Smooth muscle cell (in vitro differentiated cells): ENCODE data around the gene STPG1. TPM values are rescaled to one million over a fixed set of nuclear protein-coding genes. Genes with fewer than 3 reads are reported as not detected.

Experiments used
- DNase-seq: peaks from one replicate; lab custom pipeline; 2025; ENCODE audit not compliant: unreplicated experiment; lab: John Stamatoyannopoulos, UW
- H2AFZ ChIP-seq: fragments of 200-600 bp; sonication (generic); 2 replicates; pipeline ENCODE4 v1.6.0; 2016; ENCODE audit warnings: antibody characterized with exemption, low read depth, mild to moderate bottlenecking
- H3F3A ChIP-seq: fragments of 200-600 bp; sonication (generic); 2 replicates; pipeline ENCODE4 v1.6.0; 2017; ENCODE audit warnings: antibody characterized with exemption, low read depth
- H3K27ac ChIP-seq: fragments of 200-600 bp; sonication (generic); 2 replicates; pipeline ENCODE4 v1.5.1; 2016; ENCODE audit warnings: low read depth, mild to moderate bottlenecking
- H3K27me3 ChIP-seq: fragments of 200-600 bp; sonication (generic); 2 replicates; pipeline ENCODE4 v1.6.1; 2016; ENCODE audit warnings: low read depth, mild to moderate bottlenecking
- H3K36me3 ChIP-seq: fragments of 200-600 bp; sonication (generic); 2 replicates; pipeline ENCODE4 v1.5.1; 2016; ENCODE audit warnings: low read depth
- H3K4me1 ChIP-seq: fragments of 200-600 bp; sonication (generic); 2 replicates; pipeline ENCODE4 v1.5.1; 2016; ENCODE audit warnings: low read depth
- H3K4me2 ChIP-seq: fragments of 200-600 bp; sonication (generic); 2 replicates; pipeline ENCODE4 v1.6.0; 2016; ENCODE audit warnings: mild to moderate bottlenecking
- H3K4me3 ChIP-seq: fragments of 200-600 bp; sonication (generic); 2 replicates; pipeline ENCODE4 v1.5.1; 2016; ENCODE audit warnings: mild to moderate bottlenecking
- H3K79me2 ChIP-seq: fragments of 200-600 bp; sonication (generic); 2 replicates; pipeline ENCODE4 v1.6.0; 2016; ENCODE audit warnings: low read depth, mild to moderate bottlenecking
- H3K9ac ChIP-seq: fragments of 200-600 bp; sonication (generic); 2 replicates; pipeline ENCODE4 v1.6.0; 2016; ENCODE audit warnings: low read depth
- H3K9me3 ChIP-seq: fragments of 200-600 bp; sonication (generic); replicated peaks from 2 replicates; pipeline ENCODE4 v1.5.1; 2016; ENCODE audit warnings: low read depth
- H4K20me1 ChIP-seq: fragments of 200-600 bp; sonication (generic); 2 replicates; pipeline ENCODE4 v1.6.0; 2016; ENCODE audit warnings: low read depth
- WGBS: methylation state at CpG from one replicate; pipeline ENCODE4 v1.1.7; 2016; ENCODE audit warnings: low lambda C conversion rate; 5-methylcytosine and 5-hydroxymethylcytosine counted together
- polyA plus RNA-seq: library from polyadenylated mRNA; unstranded; fragments of >200 nt; fragmentation: Nextera tagmentation; extraction: Ambion mirVana; gene quantifications from 2 replicates; pipeline ENCODE4 v1.2.1, GENCODE V29; 2016
- total RNA-seq: library from RNA; depleted of rRNA; stranded (reverse); fragments of >200 nt; gene quantifications from 2 replicates; pipeline ENCODE4 v1.2.3, GENCODE V29; 2014
- TF ChIP-seq, protein P1 (sequence below): fragments of 200-600 bp; sonication (generic); IDR thresholded peaks from 2 replicates; pipeline ENCODE4 v1.5.1; 2017; ENCODE audit warnings: borderline replicate concordance, mild to moderate bottlenecking, antibody characterized with exemption; ENCODE audit not compliant: insufficient read depth, poor library complexity, severe bottlenecking

STPG1 gene
- total and polyA plus RNA-seq, 2 experiments from 2014 or later, result 4.9 to 6.8 TPM

DNA sequence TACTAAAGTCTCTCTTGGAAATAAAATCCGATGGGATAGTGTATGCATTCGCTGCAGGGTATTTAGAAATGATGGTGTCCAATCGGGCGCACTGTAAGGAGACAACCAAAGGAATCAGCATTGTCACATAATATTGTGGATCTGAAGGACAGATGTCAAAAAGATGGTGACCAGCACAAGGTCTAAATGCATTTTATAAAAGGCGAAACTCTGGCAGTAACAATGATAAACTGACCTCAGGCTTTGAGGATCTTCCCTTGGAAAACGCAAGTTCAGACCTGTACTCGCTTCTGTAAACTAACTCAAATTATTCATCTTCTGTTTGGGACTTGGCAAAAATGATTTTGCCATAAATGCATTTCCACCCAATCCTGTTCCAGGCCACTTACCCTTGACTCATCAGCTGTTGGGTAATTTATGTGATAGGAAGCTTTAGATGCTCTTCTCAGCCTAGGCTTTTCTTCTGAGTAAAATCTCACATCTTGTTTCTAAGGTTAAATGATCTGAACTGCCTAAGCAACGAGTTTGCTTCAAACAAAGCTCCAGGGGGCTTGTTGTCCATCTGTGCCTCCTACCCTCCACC, 33.8 kb downstream of the STPG1 start:
- TF ChIP-seq, protein P1, sequence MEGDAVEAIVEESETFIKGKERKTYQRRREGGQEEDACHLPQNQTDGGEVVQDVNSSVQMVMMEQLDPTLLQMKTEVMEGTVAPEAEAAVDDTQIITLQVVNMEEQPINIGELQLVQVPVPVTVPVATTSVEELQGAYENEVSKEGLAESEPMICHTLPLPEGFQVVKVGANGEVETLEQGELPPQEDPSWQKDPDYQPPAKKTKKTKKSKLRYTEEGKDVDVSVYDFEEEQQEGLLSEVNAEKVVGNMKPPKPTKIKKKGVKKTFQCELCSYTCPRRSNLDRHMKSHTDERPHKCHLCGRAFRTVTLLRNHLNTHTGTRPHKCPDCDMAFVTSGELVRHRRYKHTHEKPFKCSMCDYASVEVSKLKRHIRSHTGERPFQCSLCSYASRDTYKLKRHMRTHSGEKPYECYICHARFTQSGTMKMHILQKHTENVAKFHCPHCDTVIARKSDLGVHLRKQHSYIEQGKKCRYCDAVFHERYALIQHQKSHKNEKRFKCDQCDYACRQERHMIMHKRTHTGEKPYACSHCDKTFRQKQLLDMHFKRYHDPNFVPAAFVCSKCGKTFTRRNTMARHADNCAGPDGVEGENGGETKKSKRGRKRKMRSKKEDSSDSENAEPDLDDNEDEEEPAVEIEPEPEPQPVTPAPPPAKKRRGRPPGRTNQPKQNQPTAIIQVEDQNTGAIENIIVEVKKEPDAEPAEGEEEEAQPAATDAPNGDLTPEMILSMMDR, result no peak
- Histone ChIP-seq H2AFZ (no peak overlapping the region), H3K9ac (no peak overlapping the region)

GRCh38 chr1:24374891-24375786, 38.4 kb downstream of the STPG1 start:
- H2AFZ ChIP-seq, result no peak overlapping the region
- H3K4me3 ChIP-seq, result no peak overlapping the region
- no peaks in the 10 kb centered on the region for H3K9me3 ChIP-seq
- DNase-seq, result no peak
- H3K27ac ChIP-seq, result peak overlapping the region; percentile 57
- H3K4me2 ChIP-seq, result no peak overlapping the region
- no peaks in the 10 kb centered on the region for H3K36me3 ChIP-seq
- no peaks in the 10 kb centered on the region for H3F3A ChIP-seq
- no peaks in the 10 kb centered on the region for H4K20me1 ChIP-seq
- no peaks in the 10 kb centered on the region for H3K79me2 ChIP-seq
- H3K9ac ChIP-seq, result no peak overlapping the region
- 68% methylated on average over 13 of the region's 13 CpGs for WGBS
- peaks cover 16% of the 10 kb centered on the region for H3K27me3 ChIP-seq
- H3K4me1 ChIP-seq, result peaks cover 26% of the 10 kb centered on the region
- TF ChIP-seq, protein P1, result no peak

More for the DNA sequence above, 33.8 kb downstream of the STPG1 start:
- H3K4me2 ChIP-seq, result no peak overlapping the region
- peaks cover 28% of the 10 kb centered on the region for H3K4me1 ChIP-seq
- H3K27ac ChIP-seq, result no peak overlapping the region
- no peak for DNase-seq
- peaks cover 16% of the 10 kb centered on the region for H4K20me1 ChIP-seq
- 81% methylated on average over 8 of the region's 8 CpGs for WGBS
- no peaks in the 10 kb centered on the region for H3K9me3 ChIP-seq
- no peaks in the 10 kb centered on the region for H3F3A ChIP-seq
- peaks cover 24% of the 10 kb centered on the region for H3K27me3 ChIP-seq
- no peaks in the 10 kb centered on the region for H3K79me2 ChIP-seq
- H3K4me3 ChIP-seq, result no peak overlapping the region
- H3K36me3 ChIP-seq, result no peaks in the 10 kb centered on the region

- Histone ChIP-seq H3K27ac (no peak overlapping the region), H3K9me3 (no peaks in the 10 kb centered on the region), H3K4me3 (no peak overlapping the region), H4K20me1 (no peaks in the 10 kb centered on the region), H3K79me2 (no peaks in the 10 kb centered on the region), H3K4me1 (peaks cover 25% of the 10 kb centered on the region), H3K27me3 (peaks cover 16% of the 10 kb centered on the region), H3K4me2 (no peak overlapping the region), H2AFZ (no peak overlapping the region), H3F3A (no peaks in the 10 kb centered on the region), H3K36me3 (no peaks in the 10 kb centered on the region), H3K9ac (no peak overlapping the region)
- DNase-seq, result no peak
- WGBS, result 77% methylated on average over 8 of the region's 8 CpGs
- TF ChIP-seq, protein P1, result no peak
Measured at GRCh38 chr1:24373710-24374109, 39.9 kb downstream of the STPG1 start.
